Choroid plexus epithelial cell (primary cell): ENCODE data around the gene GAP43.

Source experiments
- DNase-seq: peaks from one replicate; pipeline ENCODE4 v3.0.0-alpha.2; 2010; ENCODE audit warnings: low read depth
- H3K4me3 ChIP-seq: 2 replicates; pipeline ENCODE4 v1.5.1; 2011; ENCODE audit warnings: low read depth, mild to moderate bottlenecking, control low read depth, low read length, moderate library complexity
- TF ChIP-seq, protein P1 (sequence below): conservative IDR thresholded peaks from 2 replicates; pipeline ENCODE4 v1.5.1; 2011; ENCODE audit warnings: low read depth, mild to moderate bottlenecking, control low read depth, inconsistent platforms, low read length, moderate library complexity

GAP43 gene

DNA sequence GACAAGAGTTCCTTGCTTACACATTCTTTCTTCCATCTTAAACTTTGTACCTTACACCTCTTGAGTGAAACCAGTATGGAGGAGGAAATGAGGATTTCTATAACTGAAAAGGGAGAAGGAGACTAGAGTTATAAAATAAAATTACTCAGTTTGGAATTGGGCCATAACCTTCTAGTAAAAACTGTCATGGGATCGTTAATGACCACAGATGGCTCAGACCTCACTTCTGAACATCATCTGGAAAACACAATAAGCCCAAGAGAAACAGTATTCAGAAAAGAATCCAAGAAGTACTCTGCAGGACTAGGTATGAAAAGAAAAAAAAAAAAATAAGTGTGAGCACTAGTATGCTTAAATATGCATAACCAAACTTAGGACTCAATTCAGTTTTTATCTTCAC lies 12.1 kb downstream of the GAP43 start:
- no peak for DNase-seq
- H3K4me3 ChIP-seq = no peak overlapping the region
- TF ChIP-seq, protein P1, sequence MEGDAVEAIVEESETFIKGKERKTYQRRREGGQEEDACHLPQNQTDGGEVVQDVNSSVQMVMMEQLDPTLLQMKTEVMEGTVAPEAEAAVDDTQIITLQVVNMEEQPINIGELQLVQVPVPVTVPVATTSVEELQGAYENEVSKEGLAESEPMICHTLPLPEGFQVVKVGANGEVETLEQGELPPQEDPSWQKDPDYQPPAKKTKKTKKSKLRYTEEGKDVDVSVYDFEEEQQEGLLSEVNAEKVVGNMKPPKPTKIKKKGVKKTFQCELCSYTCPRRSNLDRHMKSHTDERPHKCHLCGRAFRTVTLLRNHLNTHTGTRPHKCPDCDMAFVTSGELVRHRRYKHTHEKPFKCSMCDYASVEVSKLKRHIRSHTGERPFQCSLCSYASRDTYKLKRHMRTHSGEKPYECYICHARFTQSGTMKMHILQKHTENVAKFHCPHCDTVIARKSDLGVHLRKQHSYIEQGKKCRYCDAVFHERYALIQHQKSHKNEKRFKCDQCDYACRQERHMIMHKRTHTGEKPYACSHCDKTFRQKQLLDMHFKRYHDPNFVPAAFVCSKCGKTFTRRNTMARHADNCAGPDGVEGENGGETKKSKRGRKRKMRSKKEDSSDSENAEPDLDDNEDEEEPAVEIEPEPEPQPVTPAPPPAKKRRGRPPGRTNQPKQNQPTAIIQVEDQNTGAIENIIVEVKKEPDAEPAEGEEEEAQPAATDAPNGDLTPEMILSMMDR = no peak

DNA sequence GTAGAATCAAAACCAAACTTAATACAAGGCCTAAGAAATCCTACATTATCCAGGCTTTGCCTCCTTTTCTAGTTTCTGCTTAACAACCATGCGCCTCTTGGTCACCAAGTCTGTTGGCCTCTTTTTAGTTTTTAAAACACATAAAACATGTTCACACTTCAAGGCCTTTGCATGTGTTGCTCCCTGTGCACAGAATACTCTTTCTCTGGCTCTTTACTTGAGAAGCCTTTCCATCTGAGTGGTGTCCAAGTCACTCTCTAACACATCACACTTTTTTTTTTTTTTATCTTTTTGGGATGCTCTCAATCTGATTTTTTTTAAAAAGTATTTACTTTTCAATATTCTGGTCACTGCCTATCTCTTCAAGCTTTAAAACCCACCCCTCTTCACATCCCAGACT lies 14.9 kb downstream of the GAP43 start:
- H3K4me3 ChIP-seq = no peak overlapping the region
- TF ChIP-seq, protein P1 = no peak
- no peak for DNase-seq

DNA sequence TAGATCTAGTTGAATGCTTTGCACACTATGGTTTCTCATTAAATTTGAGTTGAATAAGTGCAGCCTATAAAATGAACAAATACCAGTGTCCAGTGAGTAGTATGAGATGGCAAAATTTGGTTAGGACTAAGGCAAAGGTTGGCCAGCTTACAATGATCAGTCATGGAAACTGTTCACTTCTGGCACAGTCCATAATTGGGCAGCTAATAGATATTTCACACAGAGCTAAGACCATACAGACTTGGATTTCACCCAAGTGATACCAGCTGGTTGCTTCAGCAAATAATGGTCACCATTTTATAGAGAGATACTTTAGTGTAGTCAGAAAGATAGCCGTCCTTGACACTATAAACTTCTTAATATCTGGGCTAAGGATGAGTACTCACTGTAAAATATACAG lies 15.7 kb downstream of the GAP43 start:
- H3K4me3 ChIP-seq = no peak overlapping the region
- DNase-seq = no peak
- TF ChIP-seq, protein P1 = no peak

DNA sequence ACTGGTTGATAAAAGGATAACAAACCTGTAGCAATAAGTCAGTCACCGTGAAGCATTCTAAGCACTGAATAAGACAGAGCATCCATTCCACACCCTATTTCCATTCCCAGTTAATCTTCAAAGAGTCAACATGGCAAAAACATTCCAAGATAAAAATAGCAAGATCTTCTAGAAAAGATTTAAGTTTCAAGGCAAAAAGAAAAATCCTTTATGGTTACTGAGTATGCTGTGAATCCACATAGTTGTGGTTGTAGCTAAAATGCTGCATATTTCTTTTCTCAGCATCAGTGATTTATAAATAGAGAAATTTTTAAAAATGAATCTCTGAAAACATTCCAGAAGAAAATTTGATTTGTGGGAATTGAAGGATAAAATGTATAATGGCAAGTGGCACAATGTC lies 21.1 kb downstream of the GAP43 start:
- DNase-seq = no peak
- no peak overlapping the region for H3K4me3 ChIP-seq
- TF ChIP-seq, protein P1 = no peak

DNA sequence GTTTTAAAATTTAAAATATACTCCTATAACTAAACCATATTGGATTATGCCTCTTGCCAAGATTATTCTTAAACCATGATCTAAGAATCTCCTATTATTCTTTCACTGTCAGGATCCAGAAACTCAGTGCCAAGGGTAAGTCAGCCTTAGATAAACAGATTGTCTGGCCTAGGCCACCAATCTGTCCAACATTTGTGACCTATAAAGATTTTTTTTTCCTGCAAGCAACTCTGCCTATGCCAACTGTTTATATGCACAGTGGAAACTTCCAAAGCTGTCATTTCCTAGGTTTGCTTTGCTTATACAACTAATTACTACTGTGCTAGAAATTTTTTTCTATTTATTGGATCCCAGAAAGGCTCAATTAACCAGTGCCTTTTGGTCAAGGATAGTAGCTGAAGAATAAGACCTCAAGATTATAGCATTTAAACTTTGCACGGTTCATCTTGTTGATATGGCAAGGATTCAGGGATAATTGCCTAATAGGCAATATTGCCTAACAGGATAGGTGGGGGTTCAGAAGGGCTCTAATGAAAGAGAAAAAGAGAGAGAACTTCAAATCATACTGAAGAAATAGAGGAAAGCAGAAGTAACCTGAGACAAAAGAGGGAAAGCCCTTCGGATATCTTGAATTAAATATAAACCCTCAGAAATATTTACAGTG lies 22.8 kb downstream of the GAP43 start:
- TF ChIP-seq, protein P1 = no peak
- H3K4me3 ChIP-seq = no peak overlapping the region
- DNase-seq = no peak

DNA sequence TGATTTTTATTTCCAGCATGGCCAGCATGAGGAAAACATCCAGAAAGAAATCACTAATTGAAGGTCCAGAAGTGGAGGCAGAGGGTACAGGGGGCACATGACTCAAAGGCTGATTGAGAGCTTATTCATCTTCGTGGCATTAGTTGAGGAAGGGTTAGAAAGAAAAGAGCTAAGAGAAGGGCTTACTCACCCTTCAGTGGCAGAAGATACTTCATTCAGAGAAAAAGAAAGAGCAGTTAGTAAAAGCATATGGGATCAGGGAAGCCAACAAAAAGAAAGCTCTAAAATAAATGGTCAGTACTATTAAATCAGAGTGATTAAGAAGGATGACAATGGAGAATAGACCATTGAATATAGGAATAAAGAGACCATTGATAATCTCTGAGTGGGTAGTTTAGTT lies 25.2 kb downstream of the GAP43 start:
- DNase-seq = no peak
- no peak overlapping the region for H3K4me3 ChIP-seq
- TF ChIP-seq, protein P1 = no peak

DNA sequence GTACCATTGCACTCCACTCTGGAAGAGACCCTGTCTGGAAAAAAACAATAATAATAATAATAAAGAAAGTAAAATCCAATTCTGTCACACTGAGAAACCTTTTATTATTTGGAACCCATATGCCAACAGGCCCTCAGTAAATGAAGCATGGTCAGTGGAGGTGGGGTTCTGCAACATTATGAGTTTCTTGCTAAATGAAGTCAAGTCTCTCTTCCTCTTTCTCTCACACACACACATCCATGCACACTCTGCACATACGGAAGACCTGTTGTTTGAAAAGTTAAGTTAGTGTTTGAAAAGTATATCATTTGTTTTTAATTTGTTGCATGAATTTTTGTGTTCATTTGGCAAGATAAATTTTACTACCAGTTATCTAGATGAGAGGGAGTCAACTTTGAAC lies 27.8 kb downstream of the GAP43 start:
- no peak for DNase-seq
- H3K4me3 ChIP-seq = no peak overlapping the region
- TF ChIP-seq, protein P1 = no peak
